H1 (cell line): ENCODE measurements around the gene TLL2.

ENCODE experiments used
- ATF3 ChIP-seq: IDR thresholded peaks from 2 replicates; pipeline ENCODE4 v1.6.1; 2011; ENCODE audit warnings: low read depth, mild to moderate bottlenecking, low read length; ENCODE audit not compliant: insufficient read depth
- BRCA1 ChIP-seq: IDR thresholded peaks from 2 replicates; pipeline ENCODE4 v1.6.1; 2012; ENCODE audit warnings: low read depth, low read length, improper control_type of control experiment
- CREB1 ChIP-seq: IDR thresholded peaks from 2 replicates; pipeline ENCODE4 v1.6.1; 2012; ENCODE audit warnings: inconsistent platforms
- CTCF ChIP-seq, 3 experiments: IDR thresholded peaks; 1 replicate in 2 of 3; 2 replicates in 1 of 3; pipeline versions ENCODE4 v1.5.1 to v1.6.1; 2011; ENCODE audit warnings: low read length in 3 of 3, mild to moderate bottlenecking in 3 of 3, inconsistent platforms in 2 of 3, low read depth in 1 of 3, moderate library complexity in 1 of 3; ENCODE audit not compliant: insufficient read depth in 1 of 3; ENCODE audit errors: control extremely low read depth in 1 of 3
- EP300 ChIP-seq, 2 experiments: IDR thresholded peaks; 1 replicate in 1 of 2; 2 replicates in 1 of 2; pipeline ENCODE4 v1.6.1; 2011 to 2012; ENCODE audit warnings: low read depth in 2 of 2, low read length in 2 of 2, mild to moderate bottlenecking in 2 of 2, borderline replicate concordance in 1 of 2, inconsistent platforms in 1 of 2, moderate library complexity in 1 of 2
- EZH2 ChIP-seq: fragments of 200-600 bp; sonication (generic); IDR thresholded peaks from 2 replicates; pipeline ENCODE4 v1.7.1; 2012; ENCODE audit warnings: low read depth, mild to moderate bottlenecking, moderate library complexity, low read length, inconsistent platforms; ENCODE audit not compliant: severe bottlenecking
- GABPA ChIP-seq: IDR thresholded peaks from 2 replicates; pipeline ENCODE4 v1.6.1; 2011; ENCODE audit warnings: mild to moderate bottlenecking, low read length, moderate library complexity, borderline replicate concordance; ENCODE audit not compliant: insufficient read depth
- JUND ChIP-seq: IDR thresholded peaks from 2 replicates; pipeline ENCODE4 v1.6.1; 2011; ENCODE audit warnings: mild to moderate bottlenecking, improper control_type of control experiment, low read length
- POLR2A ChIP-seq, 2 experiments: IDR thresholded peaks; 1 replicate in 1 of 2; 2 replicates in 1 of 2; pipeline ENCODE4 v1.6.1; 2011; ENCODE audit warnings: low read depth in 2 of 2, low read length in 2 of 2, mild to moderate bottlenecking in 2 of 2; ENCODE audit errors: control extremely low read depth in 1 of 2
- POLR2AphosphoS5 ChIP-seq: IDR thresholded peaks from 2 replicates; pipeline ENCODE4 v1.6.1; 2011; ENCODE audit warnings: low read depth, low read length
- RFX5 ChIP-seq: IDR thresholded peaks from 2 replicates; pipeline ENCODE4 v1.6.1; 2011; ENCODE audit warnings: low read depth, low read length, improper control_type of control experiment, borderline replicate concordance
- RNF2 ChIP-seq: fragments of 200-900, 300-1000 bp; sonication (generic); IDR thresholded peaks from 2 replicates; pipeline ENCODE4 v1.7.1; 2016; ENCODE audit warnings: borderline replicate concordance, low read depth, mild to moderate bottlenecking, antibody characterized with exemption, low read length; ENCODE audit not compliant: poor library complexity, severe bottlenecking; ENCODE audit errors: missing control alignments
- SRF ChIP-seq: IDR thresholded peaks from 2 replicates; pipeline ENCODE4 v1.6.1; 2011; ENCODE audit warnings: mild to moderate bottlenecking, low read depth, low read length, moderate library complexity

GRCh38 chr10:96389785-96390184 lies 123.9 kb downstream of the TLL2 start:
- TF ChIP-seq CREB1 (no peak), JUND (no peak), EP300 (IDR thresholded peaks at IDR 0.05; ENCODE audit: borderline replicate concordance in 1 of 2, low read depth in 2 of 2, low read length in 2 of 2) (no peak), GABPA (no peak), POLR2A (IDR thresholded peaks at IDR 0.05; ENCODE audit: control extremely low read depth in 1 of 2, low read depth in 2 of 2, low read length in 2 of 2) (no peak), BRCA1 (no peak), EZH2 (no peak), SRF (no peak), CTCF (IDR thresholded peaks at IDR 0.05; ENCODE audit: control extremely low read depth in 1 of 3, insufficient read depth in 1 of 3, low read depth in 1 of 3, low read length in 3 of 3) (no peak), RNF2 (no peak), RFX5 (no peak), POLR2AphosphoS5 (no peak), ATF3 (no peak)
